ENCODE results near the gene SMYD5.

The SMYD5 gene

DNA sequence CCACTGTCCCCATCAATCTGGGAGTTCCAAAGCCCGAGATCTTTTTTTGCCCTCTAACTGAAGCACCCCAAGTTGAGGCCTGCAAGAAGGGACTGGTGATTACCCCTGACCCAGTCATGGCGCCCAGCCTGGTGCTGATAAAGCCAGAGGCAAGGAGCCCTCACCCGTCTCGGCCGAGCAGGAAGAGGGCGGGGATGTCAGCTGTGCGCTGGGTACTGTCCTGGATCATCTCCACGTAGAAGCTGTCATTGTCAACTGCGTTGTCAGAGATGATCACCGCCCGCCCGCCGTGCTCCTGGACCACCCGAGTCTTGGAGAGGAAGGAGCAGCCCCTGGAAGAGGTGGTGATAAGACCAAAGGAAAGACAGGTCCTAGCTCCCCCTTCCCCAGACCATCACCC is 14.6 kb downstream of the SMYD5 start:
- Histone ChIP-seq H3K4me3 (ENCODE audit: low read depth in 1 of 2, low read length in 2 of 2) (no peak overlapping the region), H3K27me3 (ENCODE audit: low read depth, low read length) (no peaks in the 10 kb centered on the region), H3K9me3 (ENCODE audit: control insufficient read depth in 1 of 2, low read length in 2 of 2) (no peaks in the 10 kb centered on the region), H3K4me1 (ENCODE audit: control insufficient read depth in 1 of 2, insufficient read depth in 2 of 2, low read length in 2 of 2) (peaks cover 4 to 5% of the 10 kb centered on the region in 2 donors), H3K27ac (ENCODE audit: low read length) (no peak overlapping the region), H3K36me3 (ENCODE audit: control insufficient read depth in 1 of 2, insufficient read depth in 2 of 2, low read length in 2 of 2) (peaks cover 14 to 31% of the 10 kb centered on the region in 2 donors)

DNA sequence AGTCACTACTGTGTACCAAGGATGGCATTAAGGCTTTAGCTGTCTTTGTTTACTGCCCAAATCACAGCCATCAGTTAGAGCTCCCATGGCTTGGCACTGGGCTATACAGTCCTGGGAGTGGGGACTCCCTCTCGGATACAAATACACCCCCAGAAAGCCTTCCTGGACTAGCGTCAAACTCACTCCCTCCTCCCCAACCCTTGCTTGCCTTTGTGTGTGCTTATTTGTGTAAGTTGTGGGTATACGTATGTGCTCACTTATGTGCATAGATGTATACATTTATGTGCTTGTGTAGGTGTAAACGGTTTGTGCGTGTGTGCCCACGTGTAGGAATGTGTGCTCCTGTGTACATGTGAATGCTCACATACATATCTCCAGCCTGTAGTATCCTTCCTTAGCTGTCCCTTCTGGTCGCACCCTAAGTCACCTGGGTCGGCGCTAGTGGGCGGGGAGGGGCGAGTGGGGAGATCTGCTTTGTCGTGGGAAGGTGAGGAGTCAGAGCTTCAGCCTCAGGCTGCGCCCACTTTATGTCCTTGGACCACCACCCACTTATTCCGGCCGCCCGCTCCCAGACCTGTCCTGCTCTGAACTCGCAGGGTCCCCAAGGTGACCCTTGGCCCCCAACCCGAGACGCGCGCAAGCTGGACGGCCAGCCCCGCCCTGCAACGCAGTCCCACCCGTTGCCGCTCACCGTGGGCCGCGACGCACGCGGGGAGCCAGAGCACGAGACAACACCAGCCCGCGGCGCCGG is 18.5 kb downstream of the SMYD5 start:
- Histone ChIP-seq H3K27me3 (ENCODE audit: low read depth, low read length) (no peaks in the 10 kb centered on the region), H3K27ac (ENCODE audit: low read length) (peak overlapping the region; percentile 39), H3K36me3 (ENCODE audit: control insufficient read depth in 1 of 2, insufficient read depth in 2 of 2, low read length in 2 of 2) (peaks cover 3 to 13% of the 10 kb centered on the region in 2 donors), H3K4me3 (ENCODE audit: low read depth in 1 of 2, low read length in 2 of 2) (peak overlapping the region; percentile 91 to 93), H3K4me1 (ENCODE audit: control insufficient read depth in 1 of 2, insufficient read depth in 2 of 2, low read length in 2 of 2) (peaks cover 15 to 26% of the 10 kb centered on the region in 2 donors), H3K9me3 (ENCODE audit: control insufficient read depth in 1 of 2, low read length in 2 of 2) (no peaks in the 10 kb centered on the region)

DNA sequence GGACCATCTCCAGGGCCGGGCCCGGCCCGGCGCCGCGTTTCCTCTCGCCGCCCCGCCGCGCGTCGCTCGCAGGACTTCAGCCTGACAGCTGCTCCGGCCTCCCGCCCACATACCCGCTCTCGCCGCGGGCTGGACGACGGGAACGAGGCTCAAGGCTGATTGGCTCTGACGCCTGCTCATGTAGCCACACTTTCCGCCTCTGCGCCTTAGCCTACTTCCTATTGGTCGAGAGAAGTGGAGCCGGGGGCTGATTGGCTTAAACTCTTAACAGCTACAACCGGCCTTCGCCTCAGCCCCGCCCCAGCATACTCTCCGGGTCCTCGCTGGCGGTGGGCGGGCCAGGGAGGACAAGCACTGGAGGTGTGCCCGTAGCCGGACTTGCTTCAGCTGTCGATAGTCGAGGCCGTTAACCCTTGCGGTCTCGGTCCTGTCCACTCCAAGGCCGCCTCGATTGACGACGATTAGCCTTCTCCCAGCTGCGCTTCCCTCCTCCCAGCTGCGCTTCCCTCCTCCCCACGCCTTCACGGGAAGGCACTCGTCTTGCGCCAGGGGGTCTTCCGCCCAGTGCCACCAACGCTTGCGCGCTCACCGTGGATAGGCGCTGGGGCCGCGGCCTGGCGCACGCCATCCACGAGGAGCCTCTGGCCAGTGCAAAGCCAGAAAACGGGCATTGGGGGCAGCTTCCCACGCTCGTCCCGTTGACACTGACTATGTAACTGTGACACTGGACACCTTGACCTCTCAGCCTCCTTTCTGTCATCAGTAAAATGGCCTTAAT is 19.3 kb downstream of the SMYD5 start, which contains the start of gene PRADC1:
PRADC1 (minus strand) TSS at position 86 of the 778 bp plus-strand sequence; CDS start at position 7, 79 bp downstream.
- peaks cover 2 to 5% of the 10 kb centered on the region in 2 donors for H3K36me3 ChIP-seq (ENCODE audit: control insufficient read depth in 1 of 2, insufficient read depth in 2 of 2, low read length in 2 of 2)
- peak within 1 kb of the TSS; percentile 91 to 93 for H3K4me3 ChIP-seq (ENCODE audit: low read depth in 1 of 2, low read length in 2 of 2)
- H3K9me3 ChIP-seq (ENCODE audit: control insufficient read depth in 1 of 2, low read length in 2 of 2) = no peaks in the 10 kb centered on the region
- H3K27me3 ChIP-seq (ENCODE audit: low read depth, low read length) = no peaks in the 10 kb centered on the region
- peaks cover 15 to 26% of the 10 kb centered on the region in 2 donors for H3K4me1 ChIP-seq (ENCODE audit: control insufficient read depth in 1 of 2, insufficient read depth in 2 of 2, low read length in 2 of 2)
- H3K27ac ChIP-seq (ENCODE audit: low read length) = peak within 1 kb of the TSS; percentile 90

DNA sequence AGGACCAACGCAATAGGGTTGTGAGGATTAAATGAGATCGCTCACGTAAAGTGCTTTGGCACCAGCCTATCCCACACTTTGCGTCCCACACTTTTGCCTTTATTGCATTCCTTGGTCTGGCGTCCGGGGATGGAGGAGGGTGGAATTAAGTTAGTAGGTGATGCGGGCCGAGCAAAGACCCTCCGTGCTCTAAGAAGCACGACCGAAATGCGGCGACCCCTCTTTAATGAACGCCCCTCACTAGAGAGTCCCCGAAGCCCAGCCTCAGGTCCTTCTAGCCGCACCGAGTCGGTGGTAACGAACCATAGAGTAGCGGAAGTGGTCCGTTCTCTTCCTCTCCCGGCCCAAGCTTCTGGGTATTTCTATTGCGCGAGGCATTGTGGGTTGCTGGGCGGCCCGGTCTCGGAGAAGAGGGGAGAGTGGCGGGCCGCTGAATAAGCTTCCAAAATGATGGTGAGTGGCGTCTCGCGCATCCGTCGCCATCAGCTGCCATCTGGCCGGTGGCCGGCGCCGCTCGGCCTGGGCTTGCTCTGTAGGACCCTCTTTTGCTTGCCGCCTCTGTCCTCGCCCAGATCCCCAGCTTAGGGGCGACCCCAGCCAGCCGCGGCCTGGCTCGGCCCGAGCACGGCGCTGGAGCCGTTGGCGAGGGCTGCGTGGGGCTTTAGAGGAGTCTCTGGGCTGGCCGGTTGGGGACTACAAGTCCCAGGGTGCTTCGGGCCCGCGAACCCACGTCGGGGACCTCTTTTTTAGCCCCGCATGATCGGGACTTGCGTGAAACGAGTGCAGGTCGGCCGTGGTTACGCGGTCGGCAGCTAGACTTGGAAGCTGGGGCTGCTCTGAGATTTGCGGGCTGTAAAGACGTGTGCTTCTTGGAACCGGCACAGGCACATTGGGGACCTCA is 20.1 kb downstream of the SMYD5 start, which contains the start of gene CCT7:
CCT7 (plus strand) TSS at position 377 of the 901 bp plus-strand sequence; CDS start at position 448, 71 bp downstream.
- Histone ChIP-seq H3K27ac (ENCODE audit: low read length) (peak within 1 kb of the TSS; percentile 90), H3K36me3 (ENCODE audit: control insufficient read depth in 1 of 2, insufficient read depth in 2 of 2, low read length in 2 of 2) (peaks cover 6 to 7% of the 10 kb centered on the region in 2 donors), H3K4me1 (ENCODE audit: control insufficient read depth in 1 of 2, insufficient read depth in 2 of 2, low read length in 2 of 2) (peaks cover 15 to 26% of the 10 kb centered on the region in 2 donors), H3K9me3 (ENCODE audit: control insufficient read depth in 1 of 2, low read length in 2 of 2) (no peaks in the 10 kb centered on the region), H3K4me3 (ENCODE audit: low read depth in 1 of 2, low read length in 2 of 2) (peak within 1 kb of the TSS; percentile 91 to 93), H3K27me3 (ENCODE audit: low read depth, low read length) (no peaks in the 10 kb centered on the region)

DNA sequence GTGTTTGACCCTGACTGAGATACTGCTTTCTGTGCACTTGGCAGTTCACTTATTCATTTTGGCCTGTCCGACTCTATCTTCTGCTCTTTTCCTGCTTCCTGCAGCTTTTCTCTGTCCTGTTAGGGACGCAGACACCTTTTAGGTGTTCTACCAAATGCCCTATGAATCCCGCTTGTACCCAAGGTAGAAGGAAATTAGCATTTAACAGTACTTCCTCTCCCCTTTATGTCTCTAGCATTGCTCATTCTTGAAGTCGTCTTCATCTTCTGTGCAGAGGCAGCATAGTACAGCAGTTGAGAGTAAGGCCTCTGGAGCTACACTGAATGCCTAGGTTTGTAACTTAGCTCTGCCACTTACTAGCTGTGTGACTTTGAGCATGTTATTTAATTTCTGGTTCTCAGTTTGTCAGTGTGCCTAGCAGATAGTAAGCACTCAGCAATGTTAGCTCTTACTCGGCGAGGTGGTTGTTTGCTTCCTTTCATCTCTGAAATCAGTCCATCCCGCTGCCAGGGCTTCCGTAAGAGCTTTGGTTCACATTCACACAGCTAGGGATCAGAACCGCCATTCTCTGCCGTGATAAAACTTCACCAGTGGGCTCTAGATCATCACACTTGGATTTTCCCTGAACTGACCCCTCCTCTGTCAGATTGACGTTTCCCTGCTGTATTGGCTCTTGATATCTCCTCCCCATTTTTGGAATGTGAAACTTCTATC is 21.4 kb downstream of the SMYD5 start:
- H3K4me3 ChIP-seq (ENCODE audit: low read depth in 1 of 2, low read length in 2 of 2) = peak overlapping the region; percentile 91 to 93
- H3K9me3 ChIP-seq (ENCODE audit: control insufficient read depth in 1 of 2, low read length in 2 of 2) = no peaks in the 10 kb centered on the region
- H3K36me3 ChIP-seq (ENCODE audit: control insufficient read depth in 1 of 2, insufficient read depth in 2 of 2, low read length in 2 of 2) = peaks cover 17 to 18% of the 10 kb centered on the region in 2 donors
- peak overlapping the region; percentile 90 for H3K27ac ChIP-seq (ENCODE audit: low read length)
- peaks cover 15 to 26% of the 10 kb centered on the region in 2 donors for H3K4me1 ChIP-seq (ENCODE audit: control insufficient read depth in 1 of 2, insufficient read depth in 2 of 2, low read length in 2 of 2)
- H3K27me3 ChIP-seq (ENCODE audit: low read depth, low read length) = no peaks in the 10 kb centered on the region

DNA sequence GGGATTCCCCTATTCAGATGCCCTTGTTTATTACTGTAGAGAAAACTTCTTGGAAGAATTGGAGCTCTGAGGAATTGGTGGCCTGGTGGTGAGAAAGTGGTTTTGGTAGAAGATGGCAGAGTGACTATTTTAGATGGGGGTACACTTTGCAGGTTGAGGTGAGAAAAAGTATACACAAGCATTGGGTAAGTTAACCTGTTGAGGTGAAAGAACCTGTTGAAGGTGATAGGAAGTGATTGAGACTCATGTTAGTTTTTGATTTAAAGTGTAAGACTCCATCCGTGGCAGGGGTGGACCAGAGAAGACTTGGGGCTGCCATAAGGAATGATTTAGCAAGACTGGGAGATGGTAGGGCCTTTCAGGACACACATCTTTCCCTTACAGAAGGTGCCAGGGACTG is 23.1 kb downstream of the SMYD5 start:
- peaks cover 17 to 23% of the 10 kb centered on the region in 2 donors for H3K36me3 ChIP-seq (ENCODE audit: control insufficient read depth in 1 of 2, insufficient read depth in 2 of 2, low read length in 2 of 2)
- no peaks in the 10 kb centered on the region for H3K27me3 ChIP-seq (ENCODE audit: low read depth, low read length)
- no peak overlapping the region for H3K4me3 ChIP-seq (ENCODE audit: low read depth in 1 of 2, low read length in 2 of 2)
- no peak overlapping the region for H3K27ac ChIP-seq (ENCODE audit: low read length)
- H3K9me3 ChIP-seq (ENCODE audit: control insufficient read depth in 1 of 2, low read length in 2 of 2) = no peaks in the 10 kb centered on the region
- H3K4me1 ChIP-seq (ENCODE audit: control insufficient read depth in 1 of 2, insufficient read depth in 2 of 2, low read length in 2 of 2) = peaks cover 15 to 26% of the 10 kb centered on the region in 2 donors

DNA sequence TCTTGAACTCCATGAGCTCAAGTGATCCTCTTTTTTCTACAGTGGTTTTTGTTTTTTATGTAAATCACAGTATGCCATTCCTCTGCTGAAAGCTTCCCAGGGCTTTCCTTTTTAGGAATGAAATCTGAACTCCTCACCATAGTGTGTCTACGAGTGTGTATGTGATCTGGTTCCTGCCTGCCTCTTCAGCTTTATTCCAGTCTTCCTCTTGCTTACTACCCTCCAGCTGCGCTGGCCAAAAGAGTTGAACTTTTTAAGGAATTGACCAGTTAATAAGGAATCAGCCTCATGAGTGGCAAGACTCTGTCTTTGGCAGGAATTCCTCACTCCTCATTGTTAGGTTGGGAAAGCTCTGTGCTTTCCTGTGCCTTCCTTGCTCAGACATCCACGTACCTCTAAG is 24.1 kb downstream of the SMYD5 start:
- Histone ChIP-seq H3K4me1 (ENCODE audit: control insufficient read depth in 1 of 2, insufficient read depth in 2 of 2, low read length in 2 of 2) (peaks cover 11 to 20% of the 10 kb centered on the region in 2 donors), H3K27ac (ENCODE audit: low read length) (no peak overlapping the region), H3K36me3 (ENCODE audit: control insufficient read depth in 1 of 2, insufficient read depth in 2 of 2, low read length in 2 of 2) (peaks cover 24 to 30% of the 10 kb centered on the region in 2 donors), H3K4me3 (ENCODE audit: low read depth in 1 of 2, low read length in 2 of 2) (no peak overlapping the region), H3K9me3 (ENCODE audit: control insufficient read depth in 1 of 2, low read length in 2 of 2) (no peaks in the 10 kb centered on the region), H3K27me3 (ENCODE audit: low read depth, low read length) (no peaks in the 10 kb centered on the region)

- Histone ChIP-seq H3K36me3 (ENCODE audit: control insufficient read depth in 1 of 2, insufficient read depth in 2 of 2, low read length in 2 of 2) (peaks cover 31 to 37% of the 10 kb centered on the region in 2 donors), H3K4me1 (ENCODE audit: control insufficient read depth in 1 of 2, insufficient read depth in 2 of 2, low read length in 2 of 2) (peaks cover 11 to 20% of the 10 kb centered on the region in 2 donors), H3K27me3 (ENCODE audit: low read depth, low read length) (no peaks in the 10 kb centered on the region), H3K4me3 (ENCODE audit: low read depth in 1 of 2, low read length in 2 of 2) (no peak overlapping the region), H3K27ac (ENCODE audit: low read length) (no peak overlapping the region), H3K9me3 (ENCODE audit: control insufficient read depth in 1 of 2, low read length in 2 of 2) (no peaks in the 10 kb centered on the region)
Observed at GRCh38 chr2:73238976-73239375, 24.9 kb downstream of the SMYD5 start.

DNA sequence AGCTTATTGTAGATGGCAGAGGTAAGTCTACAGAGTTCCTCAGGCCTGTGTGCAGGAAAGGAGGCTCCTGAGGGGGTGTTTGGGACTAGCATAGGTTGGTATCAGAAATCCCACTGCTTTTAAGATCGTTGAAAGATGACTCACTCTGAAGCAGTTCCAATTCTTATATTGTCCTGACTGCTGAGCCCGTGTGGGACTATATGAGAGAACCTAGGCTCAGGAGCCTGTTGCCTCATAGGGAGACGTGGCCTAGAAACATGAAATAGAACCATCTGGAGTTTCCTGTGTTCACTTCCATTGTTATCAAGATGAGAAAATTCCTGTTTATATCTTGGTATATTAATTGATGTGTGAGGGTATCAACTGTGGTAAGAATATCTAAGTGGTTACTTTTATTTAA is 25.7 kb downstream of the SMYD5 start:
- Histone ChIP-seq H3K4me1 (ENCODE audit: control insufficient read depth in 1 of 2, insufficient read depth in 2 of 2, low read length in 2 of 2) (peaks cover 10 to 19% of the 10 kb centered on the region in 2 donors), H3K9me3 (ENCODE audit: control insufficient read depth in 1 of 2, low read length in 2 of 2) (no peaks in the 10 kb centered on the region), H3K27ac (ENCODE audit: low read length) (no peak overlapping the region), H3K36me3 (ENCODE audit: control insufficient read depth in 1 of 2, insufficient read depth in 2 of 2, low read length in 2 of 2) (peaks cover 39 to 45% of the 10 kb centered on the region in 2 donors), H3K4me3 (ENCODE audit: low read depth in 1 of 2, low read length in 2 of 2) (no peak overlapping the region), H3K27me3 (ENCODE audit: low read depth, low read length) (no peaks in the 10 kb centered on the region)

- no peaks in the 10 kb centered on the region for H3K27me3 ChIP-seq (ENCODE audit: low read depth, low read length)
- H3K36me3 ChIP-seq (ENCODE audit: control insufficient read depth in 1 of 2, insufficient read depth in 2 of 2, low read length in 2 of 2) = peaks cover 71 to 83% of the 10 kb centered on the region in 2 donors
- no peaks in the 10 kb centered on the region for H3K4me1 ChIP-seq (ENCODE audit: control insufficient read depth in 1 of 2, insufficient read depth in 2 of 2, low read length in 2 of 2)
- no peak overlapping the region for H3K27ac ChIP-seq (ENCODE audit: low read length)
- no peaks in the 10 kb centered on the region for H3K9me3 ChIP-seq (ENCODE audit: control insufficient read depth in 1 of 2, low read length in 2 of 2)
- H3K4me3 ChIP-seq (ENCODE audit: low read depth in 1 of 2, low read length in 2 of 2) = no peak overlapping the region
Observed at GRCh38 chr2:73243884-73244570, 30.0 kb downstream of the SMYD5 start.

All from muscle layer of duodenum (tissue), 2 donors.